ENCODE data around the gene TAS2R30.
"Not testable (repeated sequence)": the region's sequence is repeated elsewhere in the genome, so short reads cannot be mapped to it uniquely, and the experiment has no call there.

The TAS2R30 gene

DNA sequence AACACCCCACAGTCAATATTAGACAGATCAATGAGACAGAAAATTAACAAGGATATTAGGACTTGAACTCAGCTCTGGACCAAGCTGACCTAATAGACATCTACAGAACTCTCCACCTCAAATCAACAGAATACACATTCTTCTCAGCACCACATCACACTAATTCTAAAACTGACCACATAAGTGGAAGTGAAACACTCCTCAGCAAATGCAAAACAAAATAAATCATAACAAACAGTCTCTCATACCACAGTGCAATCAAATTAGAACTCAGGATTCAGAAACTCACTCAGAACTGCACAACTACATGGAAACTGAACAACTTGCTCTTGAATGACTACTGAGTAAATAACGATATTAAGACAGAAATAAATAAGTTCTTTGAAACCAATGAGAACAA lies 23.2 kb downstream of the TAS2R30 start:
- DNase-seq: not testable (repeated sequence)

DNA sequence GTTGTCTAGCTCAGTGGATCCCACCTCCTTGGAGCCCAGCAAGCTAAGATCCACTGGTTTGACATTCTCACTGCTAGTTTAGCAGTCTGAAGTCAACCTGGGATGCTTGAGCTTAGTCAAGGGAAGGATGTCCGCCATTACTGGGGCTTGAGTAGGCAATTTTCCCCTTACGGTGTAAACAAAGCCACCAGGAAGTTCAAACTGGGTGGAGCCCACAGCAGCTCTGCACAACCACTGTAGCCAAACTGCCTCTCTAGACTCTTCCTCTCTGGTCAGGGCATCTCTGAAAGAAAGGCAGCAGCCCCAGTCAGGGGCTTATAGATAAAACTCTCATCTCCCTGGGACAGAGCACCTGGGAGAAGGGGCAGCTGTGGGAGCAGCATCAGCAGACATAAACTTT lies 25.6 kb downstream of the TAS2R30 start:
- DNase-seq: no peak

DNA sequence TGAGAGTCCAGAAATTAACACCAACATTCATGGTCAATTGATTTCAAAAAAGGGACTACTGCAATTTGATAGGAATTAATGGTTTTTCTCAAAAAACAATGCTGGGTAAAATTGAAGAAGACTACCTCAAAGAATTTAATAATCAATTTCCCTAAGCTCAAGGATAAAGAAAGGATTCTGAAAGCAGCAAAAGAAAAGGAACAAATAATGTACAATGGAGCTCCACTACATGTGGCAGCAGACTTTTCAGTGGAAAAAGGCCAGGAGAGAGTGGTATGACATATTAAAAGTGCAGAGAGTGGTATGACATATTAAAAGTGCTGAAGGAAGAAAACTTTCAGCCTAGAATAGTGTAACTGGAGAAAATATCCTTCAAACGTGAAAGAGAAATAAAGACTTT lies 26.7 kb downstream of the TAS2R30 start:
- no peak for DNase-seq

DNA sequence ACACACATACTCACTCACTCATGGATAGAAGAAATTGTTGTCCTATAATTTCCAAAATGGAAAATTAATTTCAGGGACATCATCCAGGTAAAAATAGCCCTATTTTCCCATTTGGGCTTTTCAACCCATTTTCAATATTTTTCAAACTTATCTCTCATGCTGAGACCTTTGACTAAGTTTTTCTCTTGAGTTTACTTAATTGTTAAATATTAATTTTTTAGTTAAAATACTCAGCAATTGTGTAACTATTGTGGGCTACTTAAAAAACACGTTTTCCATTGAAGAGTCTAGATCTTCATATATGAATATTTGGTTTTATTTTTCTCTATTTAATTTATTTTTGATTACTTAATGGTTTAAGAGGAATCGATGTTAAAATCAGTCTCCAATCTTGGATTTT lies 28.2 kb downstream of the TAS2R30 start:
- no peak for DNase-seq

DNA sequence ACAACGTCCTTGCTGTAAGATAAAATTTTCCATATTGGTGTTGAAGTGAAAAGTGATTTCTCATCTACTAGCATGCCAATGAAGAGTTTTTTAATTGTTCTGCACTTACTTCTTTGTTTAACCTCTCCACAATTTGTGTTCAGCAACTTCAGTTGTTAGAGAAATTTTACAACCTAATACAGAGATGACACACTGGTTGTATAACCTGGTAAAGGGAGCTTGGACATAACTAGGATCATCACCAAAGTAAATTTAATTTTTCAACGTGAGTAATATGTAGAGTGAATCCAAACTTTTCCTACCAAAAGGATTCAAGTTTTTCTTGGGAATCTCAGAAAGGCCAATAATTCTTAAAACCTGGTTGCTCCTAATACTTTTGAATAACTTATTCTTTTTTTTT lies 28.9 kb downstream of the TAS2R30 start:
- no peak for DNase-seq

DNA sequence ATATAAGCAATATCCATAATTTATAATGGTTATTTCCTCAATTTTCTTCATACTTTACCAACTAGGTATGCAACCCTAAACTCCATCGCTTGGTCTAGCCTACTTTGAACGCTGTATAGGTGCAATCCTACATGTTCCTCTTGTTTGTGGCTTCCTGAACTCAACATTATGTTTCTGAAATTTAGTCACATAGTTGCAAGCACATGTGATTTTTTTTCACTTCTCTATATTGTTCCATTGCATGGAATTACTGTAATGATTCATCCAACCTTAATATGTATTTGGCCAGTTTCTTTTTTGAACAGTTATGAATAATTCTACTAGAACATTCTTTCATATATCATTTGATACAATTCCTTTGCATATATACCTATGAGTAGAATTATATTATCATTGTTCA lies 39.5 kb downstream of the TAS2R30 start:
- not testable (repeated sequence) for DNase-seq

DNA sequence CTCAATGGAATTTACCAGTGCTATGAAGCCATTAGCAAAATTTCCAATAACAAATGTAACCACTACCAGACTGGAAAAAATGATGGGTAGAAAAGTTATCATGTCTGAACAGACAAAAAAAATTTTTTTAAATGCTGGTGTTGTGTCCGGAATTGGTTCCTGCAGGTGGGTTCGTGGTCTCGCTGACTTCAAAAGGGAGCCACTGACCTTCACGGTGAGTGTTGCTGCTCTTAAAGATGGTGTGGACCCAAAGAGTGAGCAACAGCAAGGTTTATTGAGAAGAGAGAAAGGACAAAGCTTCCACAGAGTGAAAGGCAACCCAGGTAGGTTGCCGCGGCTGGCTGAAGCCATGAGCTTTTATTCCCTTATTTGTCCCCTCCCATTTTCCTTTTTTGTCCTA lies 42.3 kb downstream of the TAS2R30 start, which contains the start of gene TAS2R43:
Gene TAS2R43, minus strand, starts transcription at position 186 of the 400 bp plus-strand sequence. Its CDS starts 84 bp downstream, at position 102.
- no peak for DNase-seq

DNA sequence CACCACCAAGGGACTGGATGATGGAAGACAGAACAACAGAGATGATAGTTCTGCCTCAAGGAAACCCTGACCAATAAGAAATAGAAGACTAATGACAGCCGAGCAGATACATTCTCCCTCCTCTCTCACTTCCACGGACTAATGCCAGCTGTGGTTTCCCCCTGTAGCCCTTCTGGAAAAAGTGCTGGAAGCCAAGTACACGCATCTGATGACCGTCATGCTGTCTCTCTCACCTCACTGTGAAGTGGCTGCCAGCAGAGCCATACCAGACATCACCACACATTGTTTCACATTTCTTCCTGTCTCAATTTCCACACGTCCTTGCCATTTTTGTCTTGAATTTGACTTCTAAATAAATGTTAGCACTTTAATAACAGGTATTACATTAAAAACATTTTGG lies 45.2 kb downstream of the TAS2R30 start:
- DNase-seq: no peak

DNA sequence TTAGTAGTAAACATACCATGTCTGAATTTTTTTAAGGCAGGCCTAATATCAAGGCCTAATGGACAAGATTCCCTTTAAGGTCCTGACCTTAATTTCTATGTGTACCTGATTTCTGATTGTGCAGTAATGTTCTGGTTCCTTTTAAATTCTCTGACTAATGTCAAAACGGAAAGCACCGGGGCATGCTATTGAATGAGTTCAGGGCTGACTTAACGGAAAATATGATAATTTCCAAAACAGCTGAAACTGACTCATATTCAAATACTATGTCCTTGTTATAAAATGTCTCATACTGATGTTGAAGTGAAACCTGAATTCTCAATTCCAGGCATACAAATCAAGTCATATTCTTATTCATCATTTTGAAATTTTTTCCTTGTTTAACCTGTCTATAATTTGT lies 49.0 kb downstream of the TAS2R30 start:
- no peak for DNase-seq

All from GDM1 (cell line).